ENCODE measurements around the gene AKAP7. TPM values are rescaled to one million over a fixed set of nuclear protein-coding genes. Genes with fewer than 3 reads are reported as not detected.

AKAP7 gene
- total and polyA plus RNA-seq, 8 donors = 20.5 to 82.0 (median 25.9) TPM

DNA sequence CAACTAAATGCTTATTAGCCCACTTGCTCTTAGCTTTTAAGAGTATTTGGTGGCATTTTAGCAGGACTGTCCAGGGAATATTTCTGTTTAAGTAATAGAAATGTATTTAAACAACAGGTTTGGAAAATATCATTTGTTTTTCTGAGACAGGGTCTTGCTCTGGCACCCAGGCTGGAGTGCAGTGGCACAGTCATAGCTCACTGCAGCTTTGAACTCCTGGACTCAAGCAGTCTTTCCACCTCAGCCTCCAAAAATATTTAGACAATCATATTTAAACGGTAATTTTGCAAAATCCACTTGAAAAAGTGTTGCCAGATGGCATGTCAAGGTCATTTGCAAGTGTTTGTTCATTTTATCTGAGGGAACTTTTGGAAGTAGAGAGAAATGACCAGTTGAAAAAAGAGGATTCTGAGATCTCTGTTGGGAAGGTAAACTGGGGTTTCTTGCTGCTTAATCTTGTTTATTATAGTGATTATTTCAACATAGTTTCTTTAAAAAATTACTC is 25.0 kb downstream of the AKAP7 start:
- Histone ChIP-seq H3K9me3 (no peaks in the 10 kb centered on the region), H3K4me1 (peaks cover 0 to 5% (median 0%) of the 10 kb centered on the region in 3 donors), H3K36me3 (no peaks in the 10 kb centered on the region), H3K27ac (no peak overlapping the region), H3K4me3 (no peak overlapping the region), H3K27me3 (no peaks in the 10 kb centered on the region)
- TF ChIP-seq, protein P1, sequence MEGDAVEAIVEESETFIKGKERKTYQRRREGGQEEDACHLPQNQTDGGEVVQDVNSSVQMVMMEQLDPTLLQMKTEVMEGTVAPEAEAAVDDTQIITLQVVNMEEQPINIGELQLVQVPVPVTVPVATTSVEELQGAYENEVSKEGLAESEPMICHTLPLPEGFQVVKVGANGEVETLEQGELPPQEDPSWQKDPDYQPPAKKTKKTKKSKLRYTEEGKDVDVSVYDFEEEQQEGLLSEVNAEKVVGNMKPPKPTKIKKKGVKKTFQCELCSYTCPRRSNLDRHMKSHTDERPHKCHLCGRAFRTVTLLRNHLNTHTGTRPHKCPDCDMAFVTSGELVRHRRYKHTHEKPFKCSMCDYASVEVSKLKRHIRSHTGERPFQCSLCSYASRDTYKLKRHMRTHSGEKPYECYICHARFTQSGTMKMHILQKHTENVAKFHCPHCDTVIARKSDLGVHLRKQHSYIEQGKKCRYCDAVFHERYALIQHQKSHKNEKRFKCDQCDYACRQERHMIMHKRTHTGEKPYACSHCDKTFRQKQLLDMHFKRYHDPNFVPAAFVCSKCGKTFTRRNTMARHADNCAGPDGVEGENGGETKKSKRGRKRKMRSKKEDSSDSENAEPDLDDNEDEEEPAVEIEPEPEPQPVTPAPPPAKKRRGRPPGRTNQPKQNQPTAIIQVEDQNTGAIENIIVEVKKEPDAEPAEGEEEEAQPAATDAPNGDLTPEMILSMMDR (IDR thresholded peaks at IDR 0.05) = no peak
- FAIRE-seq (no peak), ATAC-seq (no peak), DNase-seq (no peak)
- WGBS, 2 donors = 0 to 6% methylated on average over 1 of the region's 1 CpG
- intact Hi-C loops (cut with DNase I) = no loop called here

DNA sequence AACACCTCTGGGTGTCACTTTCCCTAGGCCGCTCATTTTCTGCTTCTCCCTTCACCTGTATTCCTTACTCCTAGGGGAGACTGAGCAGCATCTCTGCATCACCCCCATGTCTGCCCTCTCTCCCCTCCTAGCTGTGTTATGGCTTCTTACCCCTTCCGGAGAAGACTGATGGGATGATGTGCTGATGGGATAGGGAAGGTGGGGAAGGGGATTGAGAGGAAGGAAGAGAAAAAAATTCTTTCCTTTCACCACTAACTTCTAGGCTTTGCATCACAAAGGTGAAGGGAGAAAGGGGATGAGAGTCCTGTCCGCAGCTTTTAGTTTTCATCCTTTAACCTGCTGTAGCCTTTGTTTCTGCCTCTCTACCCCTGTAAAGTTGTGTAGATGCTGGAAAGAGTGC is 26.7 kb downstream of the AKAP7 start:
- TF ChIP-seq, protein P1 (IDR thresholded peaks at IDR 0.05) = no peak
- no peak for ATAC-seq
- no peaks in the 10 kb centered on the region for H3K27me3 ChIP-seq
- no peak overlapping the region for H3K4me3 ChIP-seq
- intact Hi-C loops (cut with DNase I) = no loop called here
- 94 to 96% methylated on average over 3 of the region's 3 CpGs for WGBS, 2 donors
- peaks cover 0 to 5% (median 0%) of the 10 kb centered on the region in 3 donors for H3K4me1 ChIP-seq
- no peaks in the 10 kb centered on the region for H3K36me3 ChIP-seq
- FAIRE-seq = no peak
- H3K27ac ChIP-seq = no peak overlapping the region
- H3K9me3 ChIP-seq = no peaks in the 10 kb centered on the region
- no peak for DNase-seq

DNA sequence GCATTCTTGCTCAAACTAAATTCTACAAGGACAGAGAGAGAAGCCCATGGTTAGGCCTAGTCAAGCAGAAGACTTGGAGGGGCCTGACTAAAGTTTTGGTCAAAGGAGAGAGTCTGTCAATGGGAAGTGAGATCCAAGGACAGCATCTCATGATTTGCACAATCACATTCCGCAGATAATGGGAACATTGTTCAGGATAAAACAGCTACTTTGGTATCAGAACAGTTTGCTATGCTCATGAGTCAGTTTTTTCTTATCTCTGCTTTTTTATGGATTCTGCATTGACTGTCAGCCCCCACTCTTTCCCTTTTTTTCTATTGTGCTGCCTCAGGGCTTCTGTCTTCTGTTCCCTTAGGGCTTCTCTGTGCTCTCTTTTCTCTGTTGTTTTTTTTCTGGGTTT is 28.6 kb downstream of the AKAP7 start:
- Histone ChIP-seq H3K27me3 (no peaks in the 10 kb centered on the region), H3K9me3 (no peaks in the 10 kb centered on the region), H3K27ac (no peak overlapping the region), H3K4me1 (peaks cover 0 to 5% (median 0%) of the 10 kb centered on the region in 3 donors), H3K36me3 (no peaks in the 10 kb centered on the region), H3K4me3 (no peak overlapping the region)
- intact Hi-C loops (cut with DNase I) = no loop called here
- DNase-seq (no peak), FAIRE-seq (no peak), ATAC-seq (no peak)
- TF ChIP-seq, protein P1 (IDR thresholded peaks at IDR 0.05) = no peak
- 76 to 95% methylated on average over 1 of the region's 1 CpG for WGBS, 2 donors

DNA sequence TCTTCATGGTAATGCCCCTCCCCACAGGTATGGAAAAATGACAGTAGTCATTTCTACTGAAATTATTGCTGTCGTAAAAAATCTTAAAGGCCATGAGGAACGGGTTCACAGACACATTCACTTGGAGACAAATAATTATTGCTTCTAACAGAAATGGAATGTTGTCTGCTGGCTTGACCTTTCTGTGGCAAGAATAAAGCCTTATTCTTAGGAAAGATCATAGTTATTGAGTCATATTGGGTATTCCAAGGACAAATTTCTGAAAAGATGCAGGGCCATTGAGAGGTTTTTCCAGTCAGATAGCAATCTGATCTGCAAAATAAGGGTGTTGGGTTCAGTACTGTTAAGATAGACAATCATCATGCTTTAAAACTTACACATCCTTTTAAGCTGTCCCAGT is 29.2 kb downstream of the AKAP7 start:
- Histone ChIP-seq H3K27me3 (no peaks in the 10 kb centered on the region), H3K27ac (no peak overlapping the region), H3K9me3 (no peaks in the 10 kb centered on the region), H3K4me1 (peaks cover 0 to 5% (median 0%) of the 10 kb centered on the region in 3 donors), H3K4me3 (no peak overlapping the region), H3K36me3 (no peaks in the 10 kb centered on the region)
- TF ChIP-seq, protein P1 (IDR thresholded peaks at IDR 0.05) = no peak
- ATAC-seq (no peak), FAIRE-seq (no peak), DNase-seq (no peak)
- 69 to 86% methylated on average over 2 of the region's 2 CpGs for WGBS, 2 donors
- intact Hi-C loops (cut with DNase I) = no loop called here

DNA sequence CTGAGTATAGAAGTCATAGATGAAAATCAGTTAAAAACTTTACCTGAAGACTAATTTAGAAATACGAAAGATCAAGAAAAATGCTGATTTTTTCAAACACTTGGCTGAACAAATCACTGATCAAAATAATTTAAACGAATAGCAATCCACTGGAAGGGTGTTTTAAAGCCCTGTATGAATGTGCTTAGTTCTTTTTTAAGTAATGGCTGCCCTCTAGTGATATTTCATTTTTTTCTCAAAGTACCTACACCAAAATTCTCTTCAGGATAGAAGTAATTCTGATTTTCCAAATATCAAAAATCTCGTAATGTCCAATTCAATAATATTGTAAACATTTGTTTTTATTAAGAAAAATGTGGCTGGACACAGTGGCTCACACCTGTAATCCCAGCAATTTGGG is 32.5 kb downstream of the AKAP7 start:
- ATAC-seq (no peak), DNase-seq (no peak), FAIRE-seq (no peak)
- TF ChIP-seq, protein P1 (IDR thresholded peaks at IDR 0.05) = no peak
- Histone ChIP-seq H3K36me3 (no peaks in the 10 kb centered on the region), H3K4me3 (no peak overlapping the region), H3K4me1 (peaks cover 0 to under 1% (median 0%) of the 10 kb centered on the region in 3 donors), H3K27me3 (no peaks in the 10 kb centered on the region), H3K27ac (no peak overlapping the region), H3K9me3 (no peaks in the 10 kb centered on the region)
- intact Hi-C loops (cut with DNase I) = no loop called here
- WGBS, 2 donors = 65 to 72% methylated on average over 3 of the region's 3 CpGs
